GM18951 (cell line): ENCODE measurements around the gene NFATC2.

Experiments used
- POLR2A ChIP-seq: IDR thresholded peaks from 4 replicates; pipeline ENCODE4 v1.6.1; 2011; ENCODE audit warnings: mild to moderate bottlenecking; ENCODE audit not compliant: insufficient read length, insufficient read depth; ENCODE audit errors: extremely low read depth
- in situ Hi-C: fragments of 300-500 bp; cut with MboI; formaldehyde crosslinking; loops from one replicate; pipeline ENCODE4 v1.12.0; 2022; ENCODE audit warnings: low sequenced_read_pairs, mixed read lengths, inconsistent platforms; ENCODE audit not compliant: unreplicated experiment

Gene NFATC2

GRCh38 chr20:51495921-51496545, 46.5 kb downstream of the NFATC2 start:
- in situ Hi-C loops, result no loop called here
- no peak for TF ChIP-seq POLR2A

- TF ChIP-seq POLR2A, result no peak
- in situ Hi-C loops, result no loop called here
Observed at GRCh38 chr20:51495291-51495690, 47.2 kb downstream of the NFATC2 start.

GRCh38 chr20:51494241-51495110, 48.0 kb downstream of the NFATC2 start:
- no peak for TF ChIP-seq POLR2A
- in situ Hi-C loops, result no loop called here

- TF ChIP-seq POLR2A, result no peak
- in situ Hi-C loops, result no loop called here
Observed at GRCh38 chr20:51493346-51493791, 49.1 kb downstream of the NFATC2 start.

- TF ChIP-seq POLR2A, result no peak
- in situ Hi-C loops, result no loop called here
Observed at GRCh38 chr20:51492167-51493092, 50.1 kb downstream of the NFATC2 start.

GRCh38 chr20:51491393-51491792, 51.1 kb downstream of the NFATC2 start:
- in situ Hi-C loops, result no loop called here
- no peak for TF ChIP-seq POLR2A

- in situ Hi-C loops, result no loop called here
- TF ChIP-seq POLR2A, result no peak
Observed at GRCh38 chr20:51490635-51491034, 51.9 kb downstream of the NFATC2 start.

- no peak for TF ChIP-seq POLR2A
- in situ Hi-C loops, result no loop called here
Observed at GRCh38 chr20:51489611-51490010, 52.9 kb downstream of the NFATC2 start.

GRCh38 chr20:51488331-51488730, 54.2 kb downstream of the NFATC2 start:
- in situ Hi-C loops, result no loop called here
- TF ChIP-seq POLR2A, result no peak

- in situ Hi-C loops, result no loop called here
- no peak for TF ChIP-seq POLR2A
Observed at GRCh38 chr20:51487565-51488268, 54.8 kb downstream of the NFATC2 start.

GRCh38 chr20:51487076-51487475, 55.4 kb downstream of the NFATC2 start:
- TF ChIP-seq POLR2A, result no peak
- in situ Hi-C loops, result no loop called here

- in situ Hi-C loops, result no loop called here
- no peak for TF ChIP-seq POLR2A
Observed at GRCh38 chr20:51486197-51487005, 56.1 kb downstream of the NFATC2 start.

- TF ChIP-seq POLR2A, result no peak
- in situ Hi-C loops, result no loop called here
Observed at GRCh38 chr20:51484831-51485230, 57.7 kb downstream of the NFATC2 start.
